Uterus (tissue), 2 donors: ENCODE measurements around the gene NOA1.

Experiments used
- CTCF ChIP-seq, 4 experiments: fragments of 200-600 bp in 2 of 4; fragments of 450-650 bp in 2 of 4; sonication (generic) in 2 of 4; IDR thresholded peaks; one replicate each; pipeline ENCODE4 v1.5.1; 2016 to 2019; ENCODE audit warnings: antibody characterized with exemption in 4 of 4, mild to moderate bottlenecking in 2 of 4, moderate library complexity in 1 of 4
- POLR2A ChIP-seq, 2 donors: fragments of 450-650 bp; IDR thresholded peaks; one replicate each; pipeline ENCODE4 v1.6.1; 2016; ENCODE audit warnings: antibody characterized with exemption in 2 of 2, mild to moderate bottlenecking in 1 of 2, moderate library complexity in 1 of 2

- TF ChIP-seq CTCF (IDR thresholded peaks at IDR 0.05) = no peak
- TF ChIP-seq POLR2A (IDR thresholded peaks at IDR 0.05) = no peak
Measured at GRCh38 chr4:56979421-56980072, 2.1 kb upstream of the NOA1 start.
